Activated CD8-positive, alpha-beta memory T cell treated with anti-CD3 and anti-CD28 coated beads for 36 hours (primary cell): Measurements from ENCODE around the gene TSR1. TPM values are rescaled to one million over a fixed set of nuclear protein-coding genes. Genes with fewer than 3 reads are reported as not detected.

Source experiments
- total RNA-seq, 2 experiments: library from RNA; stranded (reverse); gene quantifications; one replicate each; pipeline ENCODE4 v1.2.3, GENCODE V29; 2021

The TSR1 gene
- total RNA-seq, 2 experiments from 2014 or later, result 108 to 109 TPM

Other genes starting within 250 kb of the TSR1 start
- 10 to 100 TPM; 55.0 to 60.8 TPM for gene SMG6, start 32.7 kb downstream of the TSR1 start, total RNA-seq
- 10 to 100 TPM; 10.1 to 14.0 TPM for gene SRR, start 32.5 kb downstream of the TSR1 start, total RNA-seq
- 10 to 100 TPM; 36.6 to 39.2 TPM for gene SGSM2, start 1.0 kb upstream of the TSR1 start, total RNA-seq
- 10 to 100 TPM; 21.2 to 22.2 TPM for gene MNT, start 64.6 kb upstream of the TSR1 start, total RNA-seq
- 10 to 100 TPM; 63.5 to 69.6 TPM for gene METTL16, start 175.4 kb upstream of the TSR1 start, total RNA-seq